IMR-90 (cell line): ENCODE results near the gene THAP5. TPM values are rescaled to one million over a fixed set of nuclear protein-coding genes. Genes with fewer than 3 reads are reported as not detected.

Source experiments
- ATAC-seq: fragments of 200-7000 bp; cut with Tn5 transposase; 2 replicates; pipeline ENCODE4 v1.9.1; 2020; ENCODE audit warnings: low read depth, mild to moderate bottlenecking, moderate library complexity
- BruUV-seq: library from RNA; stranded (reverse); fragments of 400-500 nt; replicated peaks from 2 replicates; lab custom pipeline; 2021; lab: Mats Ljungman, UMichigan
- CTCF ChIA-PET: fragments of 300-600 bp; formaldehyde crosslinking; extraction: SDS; loops from one replicate; lab custom pipeline; 2021; ENCODE audit warnings: antibody characterized with exemption; lab: Yijun Ruan, JAX
- POLR2A ChIA-PET: fragments of 300-600 bp; sonication (Branson Sonifier 250); formaldehyde crosslinking; loops from one replicate; lab custom pipeline; 2022; ENCODE audit warnings: antibody characterized with exemption; ENCODE audit not compliant: unreplicated experiment; lab: Charles Lee
- DNase-seq: peaks from one replicate; pipeline ENCODE4 v3.0.0; 2013
- H2AFZ ChIP-seq: replicated peaks from 2 replicates; pipeline ENCODE3; 2013; ENCODE audit warnings: low read length, mild to moderate bottlenecking; ENCODE audit not compliant: poor library complexity
- H2AK5ac ChIP-seq: 2 replicates; pipeline ENCODE4 v1.6.1; 2013; ENCODE audit warnings: low read depth, low read length, inconsistent platforms
- H2AK9ac ChIP-seq: replicated peaks from 2 replicates; pipeline ENCODE3; 2013; ENCODE audit warnings: mild to moderate bottlenecking, low read depth, low read length, moderate library complexity; ENCODE audit not compliant: poor library complexity
- H2BK120ac ChIP-seq: 2 replicates; pipeline ENCODE4 v1.6.1; 2013; ENCODE audit warnings: low read depth, low read length, inconsistent platforms
- H2BK15ac ChIP-seq: 3 replicates; pipeline ENCODE4 v1.6.1; 2013; ENCODE audit warnings: low read depth, low read length, inconsistent platforms
- H2BK20ac ChIP-seq: 2 replicates; pipeline ENCODE4 v1.6.1; 2013; ENCODE audit warnings: low read depth, mild to moderate bottlenecking, inconsistent platforms, low read length, moderate library complexity
- H2BK5ac ChIP-seq: 2 replicates; pipeline ENCODE4 v1.6.1; 2013; ENCODE audit warnings: mild to moderate bottlenecking, low read depth, low read length, inconsistent platforms; ENCODE audit not compliant: poor library complexity, severe bottlenecking
- H3K14ac ChIP-seq: replicated peaks from 2 replicates; pipeline ENCODE4 v1.6.1; 2013; ENCODE audit warnings: low read depth, low read length, inconsistent platforms
- H3K18ac ChIP-seq: 2 replicates; pipeline ENCODE4 v1.6.1; 2013; ENCODE audit warnings: low read depth, low read length, control low read depth
- H3K23ac ChIP-seq: 2 replicates; pipeline ENCODE4 v1.6.1; 2013; ENCODE audit warnings: low read depth, low read length, inconsistent platforms
- H3K27ac ChIP-seq: 2 replicates; pipeline ENCODE4 v1.5.1; 2013; ENCODE audit warnings: mild to moderate bottlenecking, control low read depth, low read length; ENCODE audit not compliant: insufficient read depth
- H3K27me3 ChIP-seq: 2 replicates; pipeline ENCODE4 v1.6.1; 2013; ENCODE audit warnings: low read length; ENCODE audit not compliant: control insufficient read depth, insufficient read depth
- H3K36me3 ChIP-seq: 2 replicates; pipeline ENCODE4 v1.6.1; 2013; ENCODE audit warnings: low read length, mixed read lengths; ENCODE audit not compliant: control insufficient read depth, insufficient read depth
- H3K4ac ChIP-seq: 2 replicates; pipeline ENCODE4 v1.6.1; 2013; ENCODE audit warnings: low read depth, low read length, inconsistent platforms
- H3K4me1 ChIP-seq: 2 replicates; pipeline ENCODE4 v1.6.1; 2013; ENCODE audit warnings: low read length, mixed read lengths; ENCODE audit not compliant: control insufficient read depth, insufficient read depth
- H3K4me2 ChIP-seq: 2 replicates; pipeline ENCODE4 v1.6.1; 2013; ENCODE audit warnings: low read depth, mild to moderate bottlenecking, control low read depth, low read length, moderate library complexity
- H3K4me3 ChIP-seq: 2 replicates; pipeline ENCODE4 v1.5.1; 2013; ENCODE audit warnings: low read depth, mild to moderate bottlenecking, control low read depth, low read length, moderate library complexity; ENCODE audit not compliant: insufficient read depth
- H3K56ac ChIP-seq: 2 replicates; pipeline ENCODE4 v1.6.1; 2013; ENCODE audit warnings: low read length, inconsistent platforms; ENCODE audit not compliant: insufficient read depth; ENCODE audit errors: extremely low read depth
- H3K79me1 ChIP-seq, 2 experiments: 2 replicates each; pipeline ENCODE4 v1.6.1; 2013; ENCODE audit warnings: low read length in 2 of 2, inconsistent platforms in 1 of 2, low read depth in 1 of 2
- H3K9ac ChIP-seq: 2 replicates; pipeline ENCODE4 v1.6.1; 2013; ENCODE audit warnings: low read depth, low read length, control low read depth
- H3K9me1 ChIP-seq: 2 replicates; pipeline ENCODE4 v1.6.1; 2013; ENCODE audit warnings: low read length, inconsistent platforms; ENCODE audit not compliant: insufficient read depth
- H3K9me3 ChIP-seq: 2 replicates; pipeline ENCODE4 v1.6.1; 2013; ENCODE audit warnings: low read length; ENCODE audit not compliant: control insufficient read depth, insufficient read depth
- H4K20me1 ChIP-seq: 2 replicates; pipeline ENCODE4 v1.6.1; 2013; ENCODE audit warnings: low read length, inconsistent platforms; ENCODE audit not compliant: insufficient read depth
- H4K5ac ChIP-seq: 2 replicates; pipeline ENCODE4 v1.6.1; 2013; ENCODE audit warnings: mild to moderate bottlenecking, low read depth, low read length, control low read depth
- H4K8ac ChIP-seq, 2 experiments: 2 replicates each; pipeline ENCODE4 v1.6.1; 2013; ENCODE audit warnings: low read depth in 2 of 2, low read length in 2 of 2, control low read depth in 1 of 2, inconsistent platforms in 1 of 2
- H4K91ac ChIP-seq: 2 replicates; pipeline ENCODE4 v1.6.1; 2013; ENCODE audit warnings: low read depth, low read length, inconsistent platforms; ENCODE audit not compliant: insufficient read depth
- CEBPB ChIP-seq: IDR thresholded peaks from 2 replicates; pipeline ENCODE4 v1.6.1; 2012; ENCODE audit warnings: low read depth, low read length, improper control_type of control experiment
- CHD1 ChIP-seq: IDR thresholded peaks from 2 replicates; pipeline ENCODE4 v1.6.1; 2012; ENCODE audit warnings: low read depth, low read length, improper control_type of control experiment
- CTCF ChIP-seq: conservative IDR thresholded peaks from 2 replicates; pipeline ENCODE4 v1.5.1; 2012; ENCODE audit warnings: mild to moderate bottlenecking, low read depth, low read length, improper control_type of control experiment
- ELK1 ChIP-seq: fragments of 150-350 bp; IDR thresholded peaks from 2 replicates; pipeline ENCODE4 v1.6.1; 2016; ENCODE audit warnings: low read depth, mild to moderate bottlenecking, low read length, moderate library complexity, borderline replicate concordance
- MXI1 ChIP-seq: IDR thresholded peaks from 2 replicates; pipeline ENCODE4 v1.6.1; 2012; ENCODE audit warnings: low read depth, mild to moderate bottlenecking, low read length, moderate library complexity, borderline replicate concordance
- NFE2L2 ChIP-seq: fragments of 150-350 bp; IDR thresholded peaks from 2 replicates; pipeline ENCODE4 v1.6.1; 2016; ENCODE audit warnings: low read depth, mild to moderate bottlenecking, low read length
- POLR2A ChIP-seq: IDR thresholded peaks from 2 replicates; pipeline ENCODE4 v1.6.1; 2012; ENCODE audit warnings: mild to moderate bottlenecking, low read depth, low read length
- SMC3 ChIP-seq: fragments of 150-350 bp; IDR thresholded peaks from 2 replicates; pipeline ENCODE4 v1.6.1; 2016; ENCODE audit warnings: low read depth, mild to moderate bottlenecking, antibody characterized with exemption, low read length, moderate library complexity
- USF2 ChIP-seq: fragments of 150-350 bp; IDR thresholded peaks from 2 replicates; pipeline ENCODE4 v1.6.1; 2017; ENCODE audit warnings: mild to moderate bottlenecking, antibody characterized with exemption, low read length, low read depth
- WGBS, 2 experiments: methylation state at CpG; one replicate each; pipeline versions ENCODE4 v1.1.5 to v1.1.7; 2013; ENCODE audit warnings: missing lambda C conversion rate in 2 of 2; ENCODE audit not compliant: insufficient read length in 1 of 2; ENCODE audit errors: extremely low coverage in 2 of 2; 5-methylcytosine and 5-hydroxymethylcytosine counted together
- dilution Hi-C: fragments of 300-500 bp; cut with HindIII; formaldehyde crosslinking; loops from one replicate; pipeline ENCODE4 v1.14.3; 2018; ENCODE audit warnings: low sequenced_read_pairs; ENCODE audit not compliant: unreplicated experiment
- in situ Hi-C: fragments of 300-500 bp; cut with MboI; formaldehyde crosslinking; loops from 3 replicates; pipeline ENCODE4 v1.14.3; 2019; ENCODE audit warnings: low sequenced_read_pairs, inconsistent platforms, mixed read lengths
- intact Hi-C: fragments of 100-400 bp; cut with micrococcal nuclease; formaldehyde crosslinking; loops from 2 replicates; pipeline ENCODE4 v1.10.0; 2022
- polyA plus RNA-seq, 3 experiments: library from polyadenylated mRNA; depleted of rRNA; stranded (reverse); fragments of >200 nt; gene quantifications; 2 replicates each; pipeline ENCODE4 v1.2.3, GENCODE V29; 2012; ENCODE audit warnings: low replicate concordance in 1 of 3
- total RNA-seq: library from RNA; depleted of rRNA; stranded (reverse); fragments of >200 nt; gene quantifications from 2 replicates; pipeline ENCODE4 v1.2.3, GENCODE V29; 2012

THAP5 gene
- total and polyA plus RNA-seq, 2 of the 4 experiments (the other 2 are of a cell fraction), result 6.7 to 23.7 TPM

- H3K23ac ChIP-seq, result no peak overlapping the region
- DNase-seq (no peak), ATAC-seq (no peak)
- H2BK5ac ChIP-seq, result no peak overlapping the region
- dilution Hi-C loops (no loop called here), in situ Hi-C loops (no loop called here), intact Hi-C loops (no loop called here)
- H3K9me3 ChIP-seq, result no peaks in the 10 kb centered on the region
- no peak overlapping the region for H2AFZ ChIP-seq
- no TSS peak for BruUV-seq
- no peaks in the 10 kb centered on the region for H4K20me1 ChIP-seq
- H3K4me2 ChIP-seq, result no peak overlapping the region
- H3K9ac ChIP-seq, result no peak overlapping the region
- POLR2A ChIA-PET, result interaction anchor here (0.5 kb wide), 1 partner anchor 27 kb away, joined by 3 read pairs; no protein-coding TSS in a partner anchor
- no peaks in the 10 kb centered on the region for H3K9me1 ChIP-seq
- no peak overlapping the region for H3K4ac ChIP-seq
- no peak overlapping the region for H2BK15ac ChIP-seq
- H3K14ac ChIP-seq, result no peak overlapping the region
- no peaks in the 10 kb centered on the region for H3K36me3 ChIP-seq
- H4K8ac ChIP-seq, result no peak overlapping the region
- no peaks in the 10 kb centered on the region for H3K27me3 ChIP-seq
- no peak for TF ChIP-seq CTCF
- TF ChIP-seq CHD1, result no peak
- no peak for TF ChIP-seq MXI1
- no peak for TF ChIP-seq SMC3
- no peak for TF ChIP-seq USF2
- no peak for TF ChIP-seq CEBPB
- no peak for TF ChIP-seq POLR2A
- no peak for TF ChIP-seq ELK1
- no peak for TF ChIP-seq NFE2L2
- H2AK9ac ChIP-seq, result no peak overlapping the region
- no peak overlapping the region for H2BK120ac ChIP-seq
- no peak overlapping the region for H3K27ac ChIP-seq
- no peaks in the 10 kb centered on the region for H3K79me1 ChIP-seq
- H3K4me3 ChIP-seq, result no peak overlapping the region
- H2AK5ac ChIP-seq, result no peak overlapping the region
- no peak overlapping the region for H2BK20ac ChIP-seq
- H4K91ac ChIP-seq, result no peak overlapping the region
- WGBS, 2 experiments, result no CpG with 5 or more reads among the region's 3 CpGs
- H4K5ac ChIP-seq, result no peak overlapping the region
- H3K56ac ChIP-seq, result no peak overlapping the region
- CTCF ChIA-PET, result no interaction called here
- no peak overlapping the region for H3K18ac ChIP-seq
- no peaks in the 10 kb centered on the region for H3K4me1 ChIP-seq
Measured at GRCh38 chr7:108533712-108534111, 35.8 kb downstream of the THAP5 start.
